DND-41 (cell line): ENCODE measurements around the gene TMSB15B.

Source experiments
- CTCF ChIP-seq: IDR thresholded peaks from 2 replicates; pipeline ENCODE4 v1.5.1; 2012; ENCODE audit warnings: borderline replicate concordance, low read length, moderate library complexity, mild to moderate bottlenecking; ENCODE audit not compliant: poor library complexity, severe bottlenecking; ENCODE audit errors: extremely low read depth
- EZH2 ChIP-seq: IDR thresholded peaks from 3 replicates; pipeline ENCODE4 v1.6.1; 2012; ENCODE audit warnings: borderline replicate concordance, low read depth, mild to moderate bottlenecking, moderate library complexity, low read length, inconsistent platforms; ENCODE audit not compliant: severe bottlenecking

GRCh38 chrX:103941201-103941975, 21.0 kb upstream of the TMSB15B start:
- TF ChIP-seq CTCF: peak; percentile 47
- no peak for TF ChIP-seq EZH2
